Measurements from ENCODE around the gene PRM2. TPM values are rescaled to one million over a fixed set of nuclear protein-coding genes. Genes with fewer than 3 reads are reported as not detected.

Gene PRM2
- total RNA-seq, 4 donors from 2014 or later = 2.3 TPM; not detected in 3

- no peak for TF ChIP-seq POLR2A (IDR thresholded peaks at IDR 0.05)
- peak in 1 of 3 donors; percentile 8 for TF ChIP-seq CTCF (IDR thresholded peaks at IDR 0.05)
- H3K4me3 ChIP-seq (ENCODE audit: low read depth, poor library complexity, severe bottlenecking) = no peak overlapping the region
- DNase-seq (ENCODE audit: low spot score in 2 of 2) = no peak
- intact Hi-C loops (cut with DNase I; ENCODE audit: low total_unique reads) = no loop called here
- WGBS, 2 donors = 75 to 77% methylated on average over 9 of the region's 9 CpGs
These were observed 33.8 kb upstream of the PRM2 start for GRCh38 chr16:11309895-11310633.

- DNase-seq (ENCODE audit: low spot score in 2 of 2) = no peak
- 72 to 75% methylated on average over 15 of the region's 15 CpGs for WGBS, 2 donors
- intact Hi-C loops (cut with DNase I; ENCODE audit: low total_unique reads) = no loop called here
- no peak for TF ChIP-seq CTCF (IDR thresholded peaks at IDR 0.05)
- TF ChIP-seq POLR2A (IDR thresholded peaks at IDR 0.05) = no peak
- no peak overlapping the region for H3K4me3 ChIP-seq (ENCODE audit: low read depth, poor library complexity, severe bottlenecking)
These were observed 32.4 kb upstream of the PRM2 start for GRCh38 chr16:11308493-11309283.

GRCh38 chr16:11307639-11308492 lies 31.6 kb upstream of the PRM2 start:
- no peak overlapping the region for H3K4me3 ChIP-seq (ENCODE audit: low read depth, poor library complexity, severe bottlenecking)
- intact Hi-C loops (cut with DNase I; ENCODE audit: low total_unique reads) = no loop called here

GRCh38 chr16:11306997-11307638 lies 30.8 kb upstream of the PRM2 start:
- 77 to 78% methylated on average over 7 of the region's 7 CpGs for WGBS, 2 donors
- intact Hi-C loops (cut with DNase I; ENCODE audit: low total_unique reads) = no loop called here
- no peak for DNase-seq (ENCODE audit: low spot score in 2 of 2)
- no peak overlapping the region for H3K4me3 ChIP-seq (ENCODE audit: low read depth, poor library complexity, severe bottlenecking)
- TF ChIP-seq CTCF (IDR thresholded peaks at IDR 0.05) (no peak), POLR2A (IDR thresholded peaks at IDR 0.05) (no peak)

More at GRCh38 chr16:11307639-11308492, 31.6 kb upstream of the PRM2 start:
- no peak for TF ChIP-seq CTCF (IDR thresholded peaks at IDR 0.05)
- 88 to 92% methylated on average over 19 to 21 of the region's 21 CpGs for WGBS, 2 donors
- no peak for DNase-seq (ENCODE audit: low spot score in 2 of 2)

- DNase-seq (ENCODE audit: low spot score in 2 of 2) = no peak
- no peak for TF ChIP-seq POLR2A (IDR thresholded peaks at IDR 0.05)
- TF ChIP-seq CTCF (IDR thresholded peaks at IDR 0.05) = no peak
- WGBS, 2 donors = 90 to 91% methylated on average over 8 of the region's 8 CpGs
- H3K4me3 ChIP-seq (ENCODE audit: low read depth, poor library complexity, severe bottlenecking) = no peak overlapping the region
- intact Hi-C loops (cut with DNase I; ENCODE audit: low total_unique reads) = no loop called here
These were observed 30.1 kb upstream of the PRM2 start for GRCh38 chr16:11306381-11306780.
